ENCODE results near the gene LIMA1. TPM values are rescaled to one million over a fixed set of nuclear protein-coding genes. Genes with fewer than 3 reads are reported as not detected.

LIMA1 gene
- total RNA-seq, 1 experiment from 2014 or later: 39.5 TPM

GRCh38 chr12:50203691-50204090 lies 79.6 kb downstream of the LIMA1 start:
- no peaks in the 10 kb centered on the region for H3K9me2 ChIP-seq (replicated peaks; ENCODE audit: insufficient read depth, low read length)
- no peak overlapping the region for H3K4me3 ChIP-seq (ENCODE audit: low read length)
- H3K79me2 ChIP-seq (ENCODE audit: low read length): peaks cover 20% of the 10 kb centered on the region; the same call in 1 of the 2 replicates
- no peaks in the 10 kb centered on the region for H3K4me1 ChIP-seq (ENCODE audit: low read length)
- H3K36me3 ChIP-seq (ENCODE audit: insufficient read depth, low read length): peaks cover 18% of the 10 kb centered on the region; the same call in 1 of the 2 replicates
- H3K4me2 ChIP-seq (ENCODE audit: low read depth, low read length, poor library complexity, severe bottlenecking): no peak overlapping the region
- no peak overlapping the region for H3K27ac ChIP-seq (ENCODE audit: low read length)
- no peaks in the 10 kb centered on the region for H3K9me3 ChIP-seq (ENCODE audit: low read length)
- H3K9ac ChIP-seq (ENCODE audit: low read length): no peak overlapping the region
- no peaks in the 10 kb centered on the region for H3K27me3 ChIP-seq (ENCODE audit: low read length)
- no peak for DNase-seq
- H2AFZ ChIP-seq (ENCODE audit: low read length): no peak overlapping the region
- no peaks in the 10 kb centered on the region for H4K20me1 ChIP-seq (ENCODE audit: insufficient read depth, low read depth, low read length)

GRCh38 chr12:50201987-50202521 lies 81.3 kb downstream of the LIMA1 start:
- no peak for DNase-seq
- Histone ChIP-seq H3K9me2 (replicated peaks; ENCODE audit: insufficient read depth, low read length) (no peaks in the 10 kb centered on the region), H4K20me1 (ENCODE audit: insufficient read depth, low read depth, low read length) (no peaks in the 10 kb centered on the region), H3K4me1 (ENCODE audit: low read length) (no peaks in the 10 kb centered on the region), H3K36me3 (ENCODE audit: insufficient read depth, low read length) (peaks cover 21% of the 10 kb centered on the region; the same call in 1 of the 2 replicates), H3K9ac (ENCODE audit: low read length) (no peak overlapping the region), H3K79me2 (ENCODE audit: low read length) (peaks cover 10% of the 10 kb centered on the region; the same call in 1 of the 2 replicates), H3K27me3 (ENCODE audit: low read length) (no peaks in the 10 kb centered on the region), H3K27ac (ENCODE audit: low read length) (no peak overlapping the region), H3K4me3 (ENCODE audit: low read length) (no peak overlapping the region), H3K9me3 (ENCODE audit: low read length) (no peaks in the 10 kb centered on the region), H2AFZ (ENCODE audit: low read length) (no peak overlapping the region), H3K4me2 (ENCODE audit: low read depth, low read length, poor library complexity, severe bottlenecking) (no peak overlapping the region)

DNA sequence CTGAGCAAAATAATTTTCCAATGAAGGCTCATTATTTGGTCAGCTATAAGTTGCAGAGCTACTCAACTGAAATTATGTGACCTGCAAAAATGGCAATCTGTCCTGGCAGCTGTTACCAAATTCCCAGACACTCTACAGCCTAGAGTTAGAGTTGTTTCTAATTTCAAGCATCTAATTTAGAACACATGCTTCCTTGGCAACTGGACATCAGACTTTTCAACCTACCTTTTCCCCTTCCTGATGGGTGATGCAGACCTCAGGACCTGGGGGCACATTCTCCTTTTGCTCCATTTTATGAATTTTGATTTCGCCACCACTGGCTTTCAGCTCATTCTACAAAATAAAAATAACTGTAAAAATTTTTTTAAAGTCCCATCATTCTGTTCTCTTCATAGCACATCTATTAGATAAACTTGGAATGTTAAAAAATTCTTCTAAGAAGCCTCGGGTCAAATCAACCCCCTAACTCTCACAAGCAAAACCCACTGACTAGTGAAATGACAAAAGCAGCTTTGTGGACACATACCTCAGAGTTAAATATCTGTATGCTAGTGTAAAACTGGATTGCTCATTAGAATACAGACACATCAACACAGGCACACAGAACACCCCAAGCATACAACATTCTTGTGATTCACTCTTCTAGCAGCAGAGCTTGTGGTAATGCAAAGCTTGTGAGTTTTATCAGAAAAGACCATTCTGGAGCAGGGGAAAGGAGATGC lies 82.6 kb downstream of the LIMA1 start:
- Histone ChIP-seq H3K4me1 (ENCODE audit: low read length) (no peaks in the 10 kb centered on the region), H3K4me2 (ENCODE audit: low read depth, low read length, poor library complexity, severe bottlenecking) (no peak overlapping the region), H4K20me1 (ENCODE audit: insufficient read depth, low read depth, low read length) (no peaks in the 10 kb centered on the region), H3K27ac (ENCODE audit: low read length) (no peak overlapping the region), H3K4me3 (ENCODE audit: low read length) (no peak overlapping the region), H3K9ac (ENCODE audit: low read length) (no peak overlapping the region), H3K9me2 (replicated peaks; ENCODE audit: insufficient read depth, low read length) (no peaks in the 10 kb centered on the region), H3K36me3 (ENCODE audit: insufficient read depth, low read length) (peaks cover 27% of the 10 kb centered on the region; the same call in 1 of the 2 replicates), H3K79me2 (ENCODE audit: low read length) (peaks cover 8% of the 10 kb centered on the region; the same call in 1 of the 2 replicates), H2AFZ (ENCODE audit: low read length) (no peak overlapping the region), H3K9me3 (ENCODE audit: low read length) (no peaks in the 10 kb centered on the region), H3K27me3 (ENCODE audit: low read length) (no peaks in the 10 kb centered on the region)
- no peak for DNase-seq

DNA sequence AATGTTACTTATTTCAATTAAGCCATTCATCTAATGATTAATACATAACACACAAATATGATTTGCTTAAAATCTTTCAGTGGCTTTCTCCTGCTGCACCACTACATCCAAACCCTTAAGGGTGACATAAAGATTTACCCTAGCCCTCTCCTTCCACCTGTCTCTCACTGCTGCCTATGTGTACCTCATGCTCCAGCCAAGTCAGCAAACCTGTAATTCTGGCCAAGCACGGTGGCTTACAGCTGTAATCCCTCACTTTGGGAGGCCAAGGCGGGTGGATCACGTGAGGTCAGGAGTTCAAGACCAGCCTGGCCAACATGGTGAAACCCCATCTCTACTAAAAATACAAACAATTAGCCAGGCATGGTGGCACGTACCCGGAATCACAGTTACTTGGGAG lies 84.5 kb downstream of the LIMA1 start:
- Histone ChIP-seq H3K4me3 (ENCODE audit: low read length) (no peak overlapping the region), H3K79me2 (ENCODE audit: low read length) (0 out of 2 replicates have a peak, but pooled peaks cover 3% of the 10 kb centered on the region), H3K27me3 (ENCODE audit: low read length) (no peaks in the 10 kb centered on the region), H4K20me1 (ENCODE audit: insufficient read depth, low read depth, low read length) (no peaks in the 10 kb centered on the region), H3K27ac (ENCODE audit: low read length) (no peak overlapping the region), H3K36me3 (ENCODE audit: insufficient read depth, low read length) (peaks cover 24% of the 10 kb centered on the region; the same call in 1 of the 2 replicates), H3K9ac (ENCODE audit: low read length) (no peak overlapping the region), H3K4me2 (ENCODE audit: low read depth, low read length, poor library complexity, severe bottlenecking) (no peak overlapping the region), H2AFZ (ENCODE audit: low read length) (no peak overlapping the region), H3K9me2 (replicated peaks; ENCODE audit: insufficient read depth, low read length) (no peaks in the 10 kb centered on the region), H3K4me1 (ENCODE audit: low read length) (no peaks in the 10 kb centered on the region), H3K9me3 (ENCODE audit: low read length) (no peaks in the 10 kb centered on the region)
- DNase-seq: no peak

DNA sequence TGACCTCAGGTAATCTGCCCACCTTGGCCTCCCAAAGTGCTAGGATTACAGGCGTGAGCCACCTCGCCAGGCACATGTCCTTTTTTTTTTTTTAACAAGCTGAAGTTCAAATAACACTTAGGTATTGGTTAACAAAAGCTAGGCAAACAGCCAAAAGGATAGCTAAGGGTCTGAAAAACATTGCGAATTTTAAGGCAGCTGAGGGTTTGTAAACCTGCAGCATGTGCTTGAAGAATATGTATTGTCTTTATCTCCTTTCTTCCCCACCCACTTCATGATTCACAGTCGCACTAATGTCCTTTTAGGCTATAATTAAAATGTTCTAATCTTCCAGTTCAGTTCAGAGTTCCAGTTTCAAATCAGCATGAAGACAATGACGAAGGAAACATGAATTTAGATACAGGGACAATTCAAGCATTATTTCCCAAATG lies 86.0 kb downstream of the LIMA1 start:
- Histone ChIP-seq H3K9me3 (ENCODE audit: low read length) (no peaks in the 10 kb centered on the region), H3K4me2 (ENCODE audit: low read depth, low read length, poor library complexity, severe bottlenecking) (no peak overlapping the region), H3K4me3 (ENCODE audit: low read length) (no peak overlapping the region), H3K27ac (ENCODE audit: low read length) (no peak overlapping the region), H3K27me3 (ENCODE audit: low read length) (no peaks in the 10 kb centered on the region), H3K36me3 (ENCODE audit: insufficient read depth, low read length) (peaks cover 24% of the 10 kb centered on the region; the same call in 1 of the 2 replicates), H3K9ac (ENCODE audit: low read length) (no peak overlapping the region), H3K79me2 (ENCODE audit: low read length) (0 out of 2 replicates have a peak, but pooled peaks cover 3% of the 10 kb centered on the region), H3K9me2 (replicated peaks; ENCODE audit: insufficient read depth, low read length) (no peaks in the 10 kb centered on the region), H2AFZ (ENCODE audit: low read length) (no peak overlapping the region), H4K20me1 (ENCODE audit: insufficient read depth, low read depth, low read length) (no peaks in the 10 kb centered on the region), H3K4me1 (ENCODE audit: low read length) (no peaks in the 10 kb centered on the region)
- DNase-seq: no peak

DNA sequence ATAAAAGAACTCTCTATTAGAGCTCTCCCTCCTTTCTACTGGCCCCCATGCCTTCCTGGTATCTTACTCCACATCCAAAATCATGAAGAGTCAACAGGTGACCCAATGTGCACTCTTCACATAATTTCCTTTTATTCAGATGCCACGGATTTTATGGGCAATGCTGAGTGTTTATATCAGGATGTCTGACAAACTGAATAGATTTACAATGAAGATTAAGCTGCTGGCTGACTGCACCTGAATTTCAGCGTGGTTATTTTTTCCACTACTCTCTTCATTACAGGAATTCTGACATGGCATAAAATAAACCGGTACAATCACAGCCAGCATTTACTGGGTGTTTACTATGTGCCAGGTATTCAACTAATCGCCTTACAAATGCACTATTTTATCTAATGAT lies 86.8 kb downstream of the LIMA1 start:
- H3K27me3 ChIP-seq (ENCODE audit: low read length): no peaks in the 10 kb centered on the region
- H3K27ac ChIP-seq (ENCODE audit: low read length): no peak overlapping the region
- no peaks in the 10 kb centered on the region for H4K20me1 ChIP-seq (ENCODE audit: insufficient read depth, low read depth, low read length)
- no peaks in the 10 kb centered on the region for H3K4me1 ChIP-seq (ENCODE audit: low read length)
- DNase-seq: no peak
- H3K9ac ChIP-seq (ENCODE audit: low read length): no peak overlapping the region
- H3K4me2 ChIP-seq (ENCODE audit: low read depth, low read length, poor library complexity, severe bottlenecking): no peak overlapping the region
- H3K9me3 ChIP-seq (ENCODE audit: low read length): no peaks in the 10 kb centered on the region
- peaks cover 20% of the 10 kb centered on the region; the same call in 1 of the 2 replicates for H3K36me3 ChIP-seq (ENCODE audit: insufficient read depth, low read length)
- H3K9me2 ChIP-seq (replicated peaks; ENCODE audit: insufficient read depth, low read length): no peaks in the 10 kb centered on the region
- no peak overlapping the region for H2AFZ ChIP-seq (ENCODE audit: low read length)
- 0 out of 2 replicates have a peak, but pooled peaks cover 3% of the 10 kb centered on the region for H3K79me2 ChIP-seq (ENCODE audit: low read length)
- H3K4me3 ChIP-seq (ENCODE audit: low read length): no peak overlapping the region

- Histone ChIP-seq H4K20me1 (ENCODE audit: insufficient read depth, low read depth, low read length) (no peaks in the 10 kb centered on the region), H3K27ac (ENCODE audit: low read length) (no peak overlapping the region), H3K79me2 (ENCODE audit: low read length) (0 out of 2 replicates have a peak, but pooled peaks cover 3% of the 10 kb centered on the region), H3K4me3 (ENCODE audit: low read length) (no peak overlapping the region), H3K4me1 (ENCODE audit: low read length) (no peaks in the 10 kb centered on the region), H2AFZ (ENCODE audit: low read length) (no peak overlapping the region), H3K27me3 (ENCODE audit: low read length) (no peaks in the 10 kb centered on the region), H3K4me2 (ENCODE audit: low read depth, low read length, poor library complexity, severe bottlenecking) (no peak overlapping the region), H3K9me2 (replicated peaks; ENCODE audit: insufficient read depth, low read length) (no peaks in the 10 kb centered on the region), H3K9me3 (ENCODE audit: low read length) (no peaks in the 10 kb centered on the region), H3K9ac (ENCODE audit: low read length) (no peak overlapping the region), H3K36me3 (ENCODE audit: insufficient read depth, low read length) (peaks cover 20% of the 10 kb centered on the region; the same call in 1 of the 2 replicates)
- no peak for DNase-seq
Measured at GRCh38 chr12:50195832-50196231, 87.5 kb downstream of the LIMA1 start.

DNA sequence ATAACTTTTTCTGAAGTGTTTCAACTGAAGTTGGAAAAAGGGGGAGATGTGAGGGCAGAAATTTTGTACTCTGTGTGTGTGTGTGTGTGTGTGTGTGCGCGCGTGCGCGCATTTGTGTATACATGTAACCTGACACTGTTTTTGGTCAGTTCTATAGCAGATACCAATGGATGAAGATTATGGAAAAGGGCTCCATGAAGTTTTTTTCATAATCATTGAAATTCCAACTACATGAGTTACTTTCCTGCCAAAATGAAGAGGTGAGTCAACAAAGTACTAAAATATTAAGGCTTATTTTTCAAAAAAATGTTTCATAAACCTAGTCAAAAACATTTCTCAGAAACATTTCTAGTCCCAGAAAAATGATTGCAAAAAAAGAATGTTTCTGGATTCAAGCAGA lies 90.4 kb downstream of the LIMA1 start:
- no peaks in the 10 kb centered on the region for H3K27me3 ChIP-seq (ENCODE audit: low read length)
- H2AFZ ChIP-seq (ENCODE audit: low read length): no peak overlapping the region
- no peak overlapping the region for H3K9ac ChIP-seq (ENCODE audit: low read length)
- H4K20me1 ChIP-seq (ENCODE audit: insufficient read depth, low read depth, low read length): no peaks in the 10 kb centered on the region
- H3K4me3 ChIP-seq (ENCODE audit: low read length): no peak overlapping the region
- H3K4me2 ChIP-seq (ENCODE audit: low read depth, low read length, poor library complexity, severe bottlenecking): no peak overlapping the region
- no peak for DNase-seq
- H3K4me1 ChIP-seq (ENCODE audit: low read length): peaks cover 15% of the 10 kb centered on the region
- no peaks in the 10 kb centered on the region for H3K9me2 ChIP-seq (replicated peaks; ENCODE audit: insufficient read depth, low read length)
- H3K9me3 ChIP-seq (ENCODE audit: low read length): no peaks in the 10 kb centered on the region
- H3K27ac ChIP-seq (ENCODE audit: low read length): no peak overlapping the region
- peaks cover 10% of the 10 kb centered on the region; the same call in 1 of the 2 replicates for H3K36me3 ChIP-seq (ENCODE audit: insufficient read depth, low read length)
- H3K79me2 ChIP-seq (ENCODE audit: low read length): 0 out of 2 replicates have a peak, but pooled peaks cover 3% of the 10 kb centered on the region
